H1 (cell line): ENCODE measurements around the gene OSBP2. TPM values are rescaled to one million over a fixed set of nuclear protein-coding genes. Genes with fewer than 3 reads are reported as not detected.

Source experiments
- SIRT6 ChIP-seq: IDR thresholded peaks from one replicate; pipeline ENCODE4 v1.7.1; 2012; ENCODE audit warnings: low read length, inconsistent platforms
- polyA plus RNA-seq, 7 experiments: library from polyadenylated mRNA; depleted of rRNA in 3 of 7; stranded (reverse) in 5 of 7; unstranded in 2 of 7; fragments of >200 nt in 5 of 7; fragments of 200-250 nt in 2 of 7; gene quantifications; 1 replicate in 5 of 7; 2 replicates in 1 of 7; 4 replicates in 1 of 7; pipeline versions ENCODE4 v1.2.1 to v1.2.3, GENCODE V29; 2011 to 2013; ENCODE audit warnings: missing spikeins in 2 of 7, mixed read lengths in 2 of 7
- total RNA-seq: library from RNA; stranded (reverse); fragmentation: NEBNext Ultra II Directional; extraction: Animal tissue kit (Norgen Biotek cat#: 25700); gene quantifications from 2 replicates; pipeline ENCODE4 v1.2.1, GENCODE V29; 2021
- TF ChIP-seq, protein P1 (sequence below): IDR thresholded peaks from 2 replicates; pipeline ENCODE4 v1.6.1; 2011; ENCODE audit warnings: low read depth, mild to moderate bottlenecking, low read length; ENCODE audit not compliant: insufficient read depth

The OSBP2 gene
- total and polyA plus RNA-seq, 2 of the 8 experiments (the other 6 are each of a cell fraction or from before 2014, with no cell fraction given): 3.4 to 3.7 TPM

DNA sequence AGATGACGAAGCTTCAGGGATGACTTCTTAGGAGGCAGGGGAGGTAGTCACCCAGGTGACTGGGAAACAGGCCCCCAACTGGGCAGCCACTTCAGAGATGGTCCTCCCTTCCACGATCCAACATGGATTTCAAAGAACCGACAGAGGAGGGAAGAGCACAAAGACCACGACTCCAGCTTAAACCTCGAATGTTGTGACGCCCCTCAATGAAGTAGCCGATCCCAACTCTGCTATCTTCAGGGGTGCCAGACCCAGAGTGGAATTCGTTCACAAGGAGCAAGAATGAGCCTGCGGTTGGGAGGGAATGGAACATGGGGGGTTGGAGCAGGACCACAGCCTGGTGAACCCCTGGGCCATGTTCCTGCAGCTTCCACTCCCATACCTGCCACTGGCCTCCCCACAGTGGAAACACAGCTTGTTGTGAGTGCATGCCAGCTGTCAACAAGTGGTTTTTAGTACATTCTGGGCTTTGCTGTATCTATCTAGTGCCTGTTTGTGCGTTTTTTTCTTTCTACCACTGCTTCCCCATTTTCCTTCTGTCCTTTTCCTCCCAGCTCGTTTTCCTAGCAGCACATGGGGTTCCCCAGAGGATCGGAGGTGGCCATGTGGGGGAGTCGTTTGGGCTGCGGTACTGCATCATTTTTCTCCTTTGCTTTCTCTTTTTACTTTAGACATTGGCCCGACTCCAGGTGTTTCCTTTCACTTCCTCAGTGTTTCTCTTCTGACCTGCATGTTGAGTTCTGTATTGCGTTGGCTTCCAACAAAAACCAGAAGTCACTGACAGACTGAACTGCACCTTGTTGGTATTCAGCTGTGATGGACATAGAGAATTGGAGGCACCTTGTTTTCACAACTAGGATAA, 208.1 kb downstream of the OSBP2 start (continued):
- TF ChIP-seq SIRT6: no peak
- TF ChIP-seq, protein P1, sequence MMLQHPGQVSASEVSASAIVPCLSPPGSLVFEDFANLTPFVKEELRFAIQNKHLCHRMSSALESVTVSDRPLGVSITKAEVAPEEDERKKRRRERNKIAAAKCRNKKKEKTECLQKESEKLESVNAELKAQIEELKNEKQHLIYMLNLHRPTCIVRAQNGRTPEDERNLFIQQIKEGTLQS: no peak
